ENCODE results near the gene BLID.

GRCh38 chr11:122076512-122077120, 39.4 kb downstream of the BLID start:
- TF ChIP-seq SP1 (IDR thresholded peaks at IDR 0.05), result no peak
- TF ChIP-seq ZNF384 (IDR thresholded peaks at IDR 0.05), result no peak
- TF ChIP-seq TARDBP (IDR thresholded peaks at IDR 0.05), result no peak
- TF ChIP-seq BHLHE40 (IDR thresholded peaks at IDR 0.05; ENCODE audit: borderline replicate concordance), result no peak
- TF ChIP-seq NFRKB (IDR thresholded peaks at IDR 0.05), result no peak
- no peak for TF ChIP-seq PKNOX1 (IDR thresholded peaks at IDR 0.05)
- TF ChIP-seq FOXM1 (IDR thresholded peaks at IDR 0.05; ENCODE audit: borderline replicate concordance), result no peak
- TF ChIP-seq CTBP1 (IDR thresholded peaks at IDR 0.05; ENCODE audit: borderline replicate concordance), result no peak
